ENCODE measurements around the gene FGG.
"Not testable (repeated sequence)": the region's sequence is repeated elsewhere in the genome, so short reads cannot be mapped to it uniquely, and the experiment has no call there.

The FGG gene

DNA sequence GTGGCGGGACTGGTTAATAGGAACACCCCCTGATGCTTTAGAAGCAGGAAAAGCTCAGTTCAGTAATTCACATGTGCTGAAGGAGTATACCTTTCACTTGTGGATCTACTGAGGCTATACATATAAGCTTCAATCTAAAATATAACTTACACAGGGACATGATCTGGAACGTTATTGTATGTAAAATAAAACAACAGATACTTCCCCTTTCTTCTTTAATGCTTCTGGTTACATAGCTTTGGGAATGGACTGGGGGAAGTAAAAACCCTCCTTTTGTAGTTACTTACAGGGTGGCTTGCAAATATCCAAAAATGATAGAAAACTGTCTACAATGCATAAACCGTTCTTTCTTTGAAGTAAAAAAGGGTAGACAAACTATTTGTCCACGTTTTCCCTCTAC lies 1.9 kb downstream of the FGG start:
- DNase-seq (ENCODE audit: low read depth) = no peak

DNA sequence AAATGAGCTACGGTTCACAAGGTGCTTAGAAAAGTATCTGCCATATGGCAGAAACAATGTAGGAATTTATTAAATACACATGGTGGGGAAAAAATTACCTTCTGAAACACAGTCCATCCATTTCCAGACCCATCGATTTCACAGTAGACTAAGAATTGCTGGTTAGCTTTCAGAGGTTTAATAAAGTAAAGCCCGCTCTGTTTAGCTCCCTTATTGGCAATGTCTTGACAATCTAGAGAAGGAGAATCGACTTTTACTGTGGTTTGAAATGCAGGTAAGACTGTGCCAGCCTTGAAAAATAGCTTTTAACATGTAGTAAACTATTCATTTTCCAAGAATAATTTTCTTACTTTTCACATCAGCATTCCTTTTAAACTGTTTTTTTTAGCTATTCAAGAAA lies 2.9 kb downstream of the FGG start:
- no peak for DNase-seq (ENCODE audit: low read depth)

DNA sequence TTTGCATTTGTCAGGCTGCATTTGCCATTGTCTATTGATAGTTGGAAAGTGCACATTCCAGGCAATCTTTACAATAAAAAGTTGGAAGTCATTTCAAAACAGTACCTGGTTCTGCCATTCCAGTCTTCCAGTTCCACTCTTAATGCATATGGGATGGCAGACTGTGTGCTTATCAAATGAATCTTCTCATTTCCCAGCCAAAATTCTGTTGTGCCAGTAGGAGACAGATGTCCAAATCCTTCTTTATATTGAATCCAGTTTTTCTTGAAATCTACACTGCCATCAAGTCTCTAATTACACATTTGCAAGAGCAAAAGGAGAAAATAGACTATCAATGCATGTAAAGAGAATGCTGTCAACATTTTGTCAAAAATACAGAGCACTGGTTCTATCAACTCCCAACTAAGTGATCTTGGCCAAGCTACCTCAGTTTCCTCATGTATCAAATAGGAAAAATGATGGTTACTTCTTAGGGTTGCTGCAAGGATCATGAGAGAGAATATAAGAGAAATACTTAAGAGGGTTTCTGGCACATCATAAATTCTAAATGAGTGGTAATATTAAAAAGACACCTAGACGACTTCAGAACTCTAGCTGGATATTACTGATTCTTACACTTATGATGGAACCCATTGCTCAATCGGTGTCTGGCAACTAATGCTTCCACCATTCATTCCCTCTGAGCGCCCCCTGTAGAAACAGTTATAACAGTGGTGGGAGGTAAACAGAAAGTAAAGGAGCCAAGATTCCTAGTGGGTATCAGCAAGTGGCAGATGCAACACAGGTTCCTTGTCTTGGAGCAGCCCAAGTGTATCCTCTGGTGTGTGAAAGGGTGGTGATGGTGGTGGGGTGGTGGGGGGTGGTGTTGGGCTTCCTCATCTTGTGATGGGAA lies 3.8 kb downstream of the FGG start:
- no peak for DNase-seq (ENCODE audit: low read depth)

DNA sequence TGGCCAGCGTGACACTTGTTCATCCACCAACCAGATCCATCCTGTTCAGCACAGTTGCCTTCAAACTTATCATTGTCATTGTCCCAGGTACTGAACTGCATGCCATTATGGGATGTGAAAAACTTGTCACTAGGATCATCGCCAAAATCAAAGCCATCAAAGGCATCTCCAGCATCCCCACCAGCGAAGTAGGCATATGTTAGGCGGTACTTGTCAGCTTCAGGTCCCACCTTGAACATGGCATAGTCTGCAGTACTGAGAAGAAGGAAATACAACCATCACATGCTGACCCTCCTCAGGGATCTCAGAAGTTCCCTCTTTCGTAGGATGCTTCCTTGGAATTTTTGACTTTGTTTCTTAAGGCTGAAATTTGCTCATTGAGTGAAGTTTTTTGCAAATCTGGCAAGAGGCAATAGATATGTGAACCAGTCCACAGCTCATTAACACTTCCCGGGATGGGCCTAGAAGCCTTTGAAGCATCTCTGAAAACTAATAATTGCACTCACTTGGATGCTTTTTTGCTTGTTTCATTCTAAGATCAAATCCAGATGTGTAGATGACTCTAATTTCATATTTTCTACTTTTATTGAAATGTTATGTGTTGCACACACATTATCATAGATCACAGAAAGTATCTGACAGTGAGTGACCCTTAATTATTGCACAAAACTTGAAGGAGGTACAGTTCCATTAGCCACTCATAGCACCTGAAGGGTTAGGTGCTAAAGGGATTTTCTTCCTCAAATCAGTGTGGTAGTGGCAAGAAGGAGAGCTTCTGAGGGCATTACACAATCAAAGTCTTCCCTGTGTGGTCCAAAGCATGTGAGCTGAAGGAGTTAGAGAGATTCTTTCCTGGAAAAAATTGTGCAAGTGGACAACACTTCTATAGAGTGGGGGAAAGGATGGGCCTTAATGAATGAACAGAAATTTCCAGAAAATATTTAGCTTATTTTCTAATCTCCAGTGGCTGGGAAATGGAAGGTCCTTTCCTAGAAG lies 5.4 kb downstream of the FGG start:
- DNase-seq (ENCODE audit: low read depth) = no peak

DNA sequence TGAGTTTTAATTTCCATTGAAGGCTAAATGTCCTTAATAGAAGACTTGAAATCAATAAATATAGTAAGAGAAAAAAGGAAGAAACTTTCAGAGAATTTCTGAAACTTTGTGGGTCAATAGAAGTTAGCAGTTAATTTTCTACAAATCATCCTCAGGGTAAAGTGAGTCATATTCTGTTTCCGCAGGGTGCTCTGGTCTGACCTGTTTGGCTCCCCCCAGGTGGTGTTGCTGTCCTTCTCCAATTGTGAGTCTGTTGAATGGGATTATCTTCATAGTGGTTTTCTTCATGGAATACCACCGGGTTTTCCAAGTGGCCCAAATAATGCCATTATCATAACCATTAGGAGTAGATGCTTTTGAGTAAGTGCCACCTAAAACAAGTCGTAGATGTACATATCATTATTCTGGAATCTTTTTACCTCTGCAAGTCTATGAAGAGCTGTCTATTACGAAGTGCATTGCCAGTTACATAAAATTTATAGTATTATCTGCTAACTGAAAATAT lies 7.7 kb downstream of the FGG start:
- DNase-seq (ENCODE audit: low read depth) = no peak

DNA sequence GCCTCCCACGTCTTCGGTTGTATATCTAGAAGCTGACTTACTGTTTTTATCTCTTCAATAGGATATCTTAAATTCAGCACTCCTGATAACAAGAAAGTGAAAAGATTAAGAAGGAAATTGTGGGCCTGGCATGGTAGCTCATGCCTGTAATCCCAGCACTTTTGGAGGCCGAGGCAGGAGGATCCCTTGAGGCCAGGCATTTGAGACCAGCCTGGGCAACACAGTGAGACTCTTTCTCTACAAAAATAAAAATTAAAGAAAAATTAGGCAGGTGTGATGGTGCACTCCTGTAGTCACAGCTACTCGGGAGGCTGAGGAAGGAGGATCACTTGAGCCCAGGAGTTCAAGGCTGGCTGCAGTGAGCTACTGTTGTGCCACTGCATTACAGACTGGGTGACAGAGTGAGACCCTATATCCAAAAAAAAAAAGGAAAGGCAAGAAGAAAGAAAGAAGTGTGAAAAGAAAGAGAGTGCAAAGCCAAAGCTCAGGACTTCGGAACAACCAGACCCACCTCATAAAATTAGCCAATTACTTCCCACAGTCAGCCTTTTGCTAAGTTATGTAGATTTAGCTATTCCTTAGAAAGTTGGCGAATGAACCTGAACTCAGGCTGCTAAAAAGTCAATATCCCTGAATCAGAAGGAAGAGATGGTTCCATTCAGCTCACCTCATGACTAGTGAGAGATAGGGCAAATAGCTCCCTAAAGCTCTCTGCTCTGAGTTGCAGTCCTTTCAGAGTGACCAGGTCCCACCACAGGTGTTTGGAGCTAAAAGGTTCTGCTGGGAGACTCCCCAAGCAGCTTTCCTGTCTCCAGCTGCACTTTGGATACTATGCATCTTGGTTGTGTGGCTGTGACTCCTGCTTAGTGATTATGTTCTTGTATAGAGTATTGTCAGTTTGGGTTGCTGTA lies 9.2 kb downstream of the FGG start:
- no peak for DNase-seq (ENCODE audit: low read depth)

DNA sequence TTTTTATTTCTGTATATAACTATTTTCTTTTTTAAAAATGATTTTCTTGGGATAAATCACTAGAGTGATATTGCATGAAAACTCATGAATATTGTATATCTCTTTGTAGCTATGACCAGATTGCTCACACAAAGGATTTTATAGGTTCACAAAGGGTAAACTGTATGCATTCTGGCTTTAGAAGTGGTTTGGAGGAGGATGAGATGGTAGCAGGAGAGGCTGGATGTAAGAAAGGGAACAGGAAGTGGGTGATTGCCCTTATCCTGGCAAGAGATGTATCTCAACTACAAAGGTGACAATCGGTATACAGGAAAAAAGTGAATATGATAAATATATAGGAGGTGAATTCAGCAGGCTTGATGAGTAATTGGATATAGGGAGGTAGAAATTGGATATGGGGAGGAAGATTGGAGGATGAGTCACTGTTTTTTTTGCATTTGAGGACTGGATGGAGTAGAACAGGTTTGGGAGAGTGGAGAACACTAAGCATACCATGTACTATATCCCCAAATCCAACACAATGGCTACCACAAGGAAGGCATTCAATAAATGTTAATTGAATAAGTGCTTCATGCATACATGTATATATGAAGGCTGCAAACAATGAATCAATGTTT lies 9.9 kb downstream of the FGG start:
- DNase-seq (ENCODE audit: low read depth) = no peak

DNA sequence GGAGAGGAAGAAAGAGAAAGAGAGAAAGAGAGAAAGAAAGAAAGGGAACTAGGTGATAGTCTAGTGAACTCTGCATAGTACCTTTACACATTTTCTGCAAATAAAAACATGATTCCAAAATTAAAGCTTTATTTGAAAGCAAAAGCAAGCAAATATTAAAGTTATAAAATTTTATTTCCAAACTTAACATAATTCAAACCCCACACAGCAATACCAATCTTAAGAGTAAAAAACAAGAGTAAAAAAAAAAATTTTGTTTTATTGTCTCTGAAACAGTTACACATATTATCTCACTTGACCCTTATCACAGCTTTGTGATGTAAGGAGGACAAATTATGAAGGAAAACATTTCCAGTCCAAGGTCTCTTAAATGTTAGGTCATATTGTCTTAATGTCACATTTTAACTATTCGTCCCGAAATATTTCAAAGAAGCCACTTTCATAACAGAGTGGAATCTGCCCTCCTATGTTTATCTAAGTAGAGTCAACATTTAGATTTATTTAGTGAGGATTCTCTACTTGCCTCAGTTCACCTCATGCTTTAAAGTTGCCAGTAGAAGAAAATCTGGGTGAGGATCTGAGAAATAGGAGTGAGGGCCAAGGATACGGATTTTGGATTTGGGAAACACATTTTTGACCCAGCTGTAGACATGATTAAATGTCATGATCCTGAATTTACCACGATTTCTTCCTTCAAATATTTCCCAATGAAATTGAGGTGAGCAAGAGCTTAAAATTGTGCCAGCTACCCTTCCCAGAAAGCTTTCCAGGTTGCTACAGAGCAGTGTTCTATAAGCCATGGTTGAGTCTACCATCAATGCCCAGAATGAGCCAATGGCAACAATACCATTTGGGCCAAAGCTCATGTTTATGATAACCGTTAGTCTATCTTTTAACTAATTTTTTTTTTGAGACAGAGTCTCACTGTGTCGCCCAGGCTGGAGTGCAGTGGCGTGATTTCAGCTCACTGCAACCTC lies 14.4 kb downstream of the FGG start:
- no peak for DNase-seq (ENCODE audit: low read depth)

DNA sequence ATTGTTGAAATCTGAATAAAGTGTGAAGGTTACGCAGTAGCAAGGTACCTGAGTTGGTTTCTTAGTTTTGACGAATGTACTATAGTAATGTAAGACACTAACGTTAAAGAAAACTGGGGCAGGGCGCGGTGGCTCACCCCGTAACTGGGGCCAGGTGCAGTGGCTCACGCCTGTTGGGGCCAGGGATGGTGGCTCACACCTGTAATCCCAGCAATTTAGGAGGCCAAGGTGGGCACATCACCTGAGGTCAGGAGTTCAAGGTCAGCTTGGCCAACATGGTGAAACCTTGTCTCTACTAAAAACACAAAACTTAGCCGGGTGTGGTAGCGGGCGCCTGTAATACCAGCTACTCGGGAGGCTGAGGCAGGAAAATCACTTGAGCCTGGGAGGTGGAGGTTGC lies 15.2 kb downstream of the FGG start:
- not testable (repeated sequence) for DNase-seq (ENCODE audit: low read depth)

DNA sequence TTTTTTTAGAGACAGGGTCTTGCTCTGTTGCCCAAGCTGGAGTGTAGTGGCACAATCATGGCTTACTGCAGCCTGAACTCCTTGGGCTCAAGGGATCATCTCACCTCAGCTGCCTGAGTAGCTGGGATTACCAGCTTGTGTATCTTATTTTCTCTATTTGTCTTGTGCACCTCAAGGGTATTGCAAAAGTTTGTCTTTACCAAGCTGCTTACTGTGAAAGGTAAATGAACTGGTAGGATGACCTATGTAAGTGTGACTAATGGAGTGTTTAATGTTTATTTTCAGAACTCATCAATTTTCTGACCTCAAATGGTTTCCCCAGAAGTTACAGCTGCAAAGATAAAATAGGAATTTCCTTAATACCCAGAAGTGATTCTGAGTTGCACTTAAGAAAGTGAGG lies 16.6 kb downstream of the FGG start:
- no peak for DNase-seq (ENCODE audit: low read depth)

DNA sequence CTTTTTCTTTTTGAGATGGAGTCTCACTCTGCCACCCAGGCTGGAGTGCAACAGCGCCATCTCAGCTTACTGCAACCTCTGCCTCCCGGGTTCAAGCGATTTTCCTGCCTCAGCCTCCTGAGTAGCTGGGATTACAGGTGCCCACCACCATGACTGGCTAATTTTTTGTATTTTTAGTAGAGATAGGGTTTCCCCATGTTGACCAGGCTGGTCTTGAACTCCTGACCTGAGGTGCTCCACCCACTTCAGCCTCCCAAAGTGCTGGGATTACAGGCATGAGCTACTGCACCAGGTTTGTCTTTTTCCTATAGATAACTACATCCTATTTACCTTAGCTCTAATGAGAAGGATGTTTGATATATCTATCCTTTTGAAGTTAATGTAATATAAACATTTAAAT lies 18.1 kb downstream of the FGG start:
- DNase-seq (ENCODE audit: low read depth) = not testable (repeated sequence)

DNA sequence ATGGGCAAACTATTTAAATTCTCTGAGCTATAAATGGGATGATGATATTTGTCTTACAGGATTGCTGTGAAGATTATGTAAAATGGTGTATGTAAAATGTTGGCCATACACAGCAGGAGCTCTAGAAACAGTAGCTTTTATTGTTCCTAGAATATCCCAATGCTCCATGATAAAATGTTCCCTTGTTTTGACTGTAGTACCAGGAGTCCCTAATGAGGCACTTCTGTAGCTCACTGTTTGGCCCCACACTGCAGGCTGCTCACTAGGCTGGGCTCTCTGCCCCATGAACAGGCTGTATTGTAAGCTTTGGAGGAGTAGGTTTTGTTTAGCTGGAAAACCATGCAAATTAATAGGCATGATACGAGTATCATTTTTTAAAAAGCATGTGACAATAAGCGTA lies 18.6 kb downstream of the FGG start:
- DNase-seq (ENCODE audit: low read depth) = no peak

DNA sequence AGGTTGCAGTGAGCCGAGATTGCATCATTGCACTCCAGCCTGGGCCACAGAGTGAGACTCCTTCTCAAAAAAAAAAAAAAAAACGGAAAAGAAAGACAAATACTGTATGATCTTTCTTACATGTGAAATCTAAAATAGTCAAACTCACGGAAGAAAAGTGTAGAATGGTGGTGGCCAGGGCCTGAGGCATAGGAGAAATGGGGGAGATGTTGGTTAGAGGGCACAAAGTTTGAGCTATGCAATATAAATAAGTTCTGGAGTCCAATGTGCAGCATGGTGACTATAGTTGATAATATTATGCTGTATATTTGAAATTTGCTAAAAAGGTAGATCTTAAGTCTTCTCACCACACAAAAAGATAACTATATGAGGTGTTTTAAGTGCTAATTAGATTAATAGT lies 20.6 kb downstream of the FGG start:
- DNase-seq (ENCODE audit: low read depth) = no peak

DNA sequence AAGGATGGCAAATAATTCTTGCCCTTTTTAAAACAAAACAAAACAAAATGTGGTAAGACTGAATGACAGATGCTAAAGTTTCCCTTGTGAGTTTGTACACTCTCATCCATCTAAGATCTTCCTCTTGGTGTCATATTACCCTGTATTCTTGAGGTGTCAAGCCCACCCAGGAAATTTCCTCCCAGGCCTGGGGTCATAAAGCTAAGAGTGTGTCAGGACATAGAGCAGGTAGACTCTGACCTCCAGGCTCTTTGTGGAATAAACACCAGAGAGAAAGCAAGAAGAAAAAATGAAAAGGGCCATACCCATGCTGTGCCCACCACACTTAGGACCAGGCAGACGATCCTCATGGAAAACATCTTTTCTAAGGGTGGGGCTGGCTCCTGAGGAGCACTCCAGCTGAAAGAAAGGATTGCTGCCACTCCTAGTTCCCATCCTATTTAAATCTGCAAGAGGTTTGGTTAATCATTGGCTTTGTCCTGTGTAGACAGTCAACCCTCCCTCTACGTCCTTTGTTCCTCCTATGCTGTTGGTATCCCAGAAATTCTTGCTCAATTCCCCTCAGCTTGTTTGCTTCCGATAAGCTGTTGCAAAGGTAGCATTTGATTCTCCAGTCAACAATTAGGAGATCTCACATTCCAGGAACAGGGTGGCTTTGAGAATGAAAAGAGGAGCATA lies 22.0 kb downstream of the FGG start, which contains the start of gene FGA:
Gene FGA (minus strand): TSS at position 414 of the 678 bp plus-strand sequence. CDS start 55 bp downstream, at position 359.
- no peak for DNase-seq (ENCODE audit: low read depth)

DNA sequence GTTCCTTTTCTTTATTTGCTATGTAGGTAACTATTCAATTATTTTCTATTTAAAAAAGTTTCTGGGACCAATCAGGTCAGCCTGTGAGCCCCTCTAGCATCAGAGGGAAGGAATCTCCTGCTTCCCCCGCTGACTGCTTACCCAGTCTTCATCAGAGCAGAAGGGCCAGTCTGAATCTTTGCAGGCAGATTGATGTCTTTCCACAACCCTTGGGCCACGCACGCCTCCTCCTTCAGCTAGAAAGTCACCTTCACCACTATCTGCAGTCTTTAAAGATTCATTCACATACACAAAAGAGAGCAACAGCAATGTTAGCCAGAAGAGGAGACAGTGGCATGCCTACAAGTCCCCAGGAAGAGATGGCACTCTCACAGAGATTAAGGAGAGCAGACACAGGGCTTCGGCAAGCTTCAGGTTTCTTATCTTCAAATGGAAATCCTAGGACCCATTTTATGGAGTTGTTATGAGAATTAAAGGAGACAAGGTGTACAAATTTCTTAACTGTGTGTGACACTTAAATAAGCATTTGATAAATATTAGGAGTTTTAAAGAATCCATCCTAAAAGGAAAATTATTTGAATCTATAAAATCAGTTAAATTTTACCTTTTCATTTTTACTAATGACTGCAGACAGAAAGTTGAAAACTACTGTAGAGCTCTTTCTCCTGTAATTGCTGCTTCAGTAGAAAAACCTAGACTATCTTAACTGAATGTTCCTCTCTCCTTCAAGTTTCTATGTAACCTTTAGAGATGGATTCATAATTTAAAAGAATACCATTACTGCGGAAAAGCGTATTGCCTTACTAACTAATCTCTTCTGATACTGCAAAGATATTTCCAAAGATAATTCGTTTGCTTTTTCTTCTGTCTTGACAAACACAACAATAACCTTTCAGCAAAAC lies 22.9 kb downstream of the FGG start:
- DNase-seq (ENCODE audit: low read depth) = no peak

DNA sequence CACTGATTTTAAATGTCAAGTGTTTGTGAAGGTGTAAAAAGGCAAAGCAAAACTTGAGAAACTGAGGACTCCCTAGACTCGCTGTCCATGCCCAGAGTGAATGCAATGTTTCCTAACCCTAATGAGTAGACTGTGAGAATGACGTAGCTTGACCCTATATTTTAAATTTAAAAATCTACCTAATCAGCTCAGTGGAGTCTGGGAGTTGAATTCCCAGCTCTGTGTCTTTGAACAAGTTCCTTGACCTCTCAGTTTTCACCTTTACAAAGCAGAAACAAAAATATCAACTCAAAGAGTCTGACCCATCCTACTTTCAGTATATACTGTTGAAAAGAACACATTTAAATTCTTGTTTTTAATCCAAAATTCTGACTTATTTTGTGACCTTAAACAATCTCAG lies 24.3 kb downstream of the FGG start:
- no peak for DNase-seq (ENCODE audit: low read depth)

DNA sequence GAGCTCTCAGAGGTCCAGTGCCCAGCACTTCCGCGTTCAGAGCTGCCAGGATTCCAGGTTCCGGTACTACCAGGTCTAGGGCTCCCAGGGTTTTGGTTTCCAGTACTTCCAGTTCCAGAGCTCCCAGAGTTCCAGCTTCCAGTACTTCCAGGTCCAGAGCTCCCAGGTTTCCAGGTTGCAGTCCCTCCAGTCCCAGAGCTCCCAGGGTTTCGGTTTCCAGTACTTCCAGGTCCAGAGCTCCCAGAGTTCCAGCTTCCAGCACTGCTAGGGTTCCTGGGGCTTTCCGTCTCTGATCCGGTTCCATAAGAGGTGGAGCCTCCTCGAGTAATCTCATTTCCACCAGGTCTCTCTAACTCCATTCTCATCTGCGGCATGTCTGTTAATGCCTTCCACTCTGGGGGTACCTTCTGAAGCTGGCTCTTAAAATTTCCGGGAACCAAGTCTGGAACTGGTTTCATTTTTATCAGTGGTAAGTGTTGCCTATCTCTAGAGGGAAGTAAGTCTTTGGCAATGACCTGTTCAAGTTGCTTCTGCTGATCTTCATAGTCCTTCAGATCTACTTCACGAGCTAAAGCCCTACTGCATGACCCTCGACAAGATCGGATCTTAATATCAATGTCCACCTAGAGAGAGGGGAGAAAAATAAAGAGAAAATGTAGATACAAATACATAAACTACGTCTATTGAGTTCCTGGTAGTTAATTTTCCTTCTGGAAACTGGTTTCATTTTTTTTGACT lies 26.0 kb downstream of the FGG start:
- DNase-seq (ENCODE audit: low read depth) = no peak

All from stimulated activated CD4-positive, alpha-beta T cell treated with anti-CD3 and anti-CD28 coated beads, Interleukin-2, amount 100 ng/mL, for 4 hours (primary cell).